Adipocyte (in vitro differentiated cells): ENCODE measurements around the gene SECTM1.

Source experiments
- DNase-seq: peaks from one replicate; pipeline ENCODE4 v3.0.0-alpha.2; 2015; ENCODE audit warnings: low read depth
- H3K27me3 ChIP-seq: replicated peaks from 2 replicates; pipeline ENCODE4 v1.7.0; 2013; ENCODE audit warnings: mild to moderate bottlenecking, low read length, moderate library complexity; ENCODE audit not compliant: control insufficient read depth, insufficient read depth
- H3K36me3 ChIP-seq: 2 replicates; pipeline ENCODE4 v1.7.0; 2013; ENCODE audit warnings: low read length, mild to moderate bottlenecking, moderate library complexity; ENCODE audit not compliant: control insufficient read depth, insufficient read depth, severe bottlenecking
- H3K4me1 ChIP-seq: 2 replicates; pipeline ENCODE4 v1.7.0; 2013; ENCODE audit warnings: mild to moderate bottlenecking, low read length, moderate library complexity; ENCODE audit not compliant: control insufficient read depth, insufficient read depth
- H3K4me3 ChIP-seq: 2 replicates; pipeline ENCODE4 v1.7.0; 2013; ENCODE audit warnings: mild to moderate bottlenecking, low read length, moderate library complexity
- H3K9ac ChIP-seq: 2 replicates; pipeline ENCODE4 v1.7.0; 2013; ENCODE audit warnings: mild to moderate bottlenecking, low read length, moderate library complexity
- H3K9me3 ChIP-seq: 2 replicates; pipeline ENCODE4 v1.7.0; 2013; ENCODE audit warnings: mild to moderate bottlenecking, low read length, moderate library complexity; ENCODE audit not compliant: control insufficient read depth

Gene SECTM1

DNA sequence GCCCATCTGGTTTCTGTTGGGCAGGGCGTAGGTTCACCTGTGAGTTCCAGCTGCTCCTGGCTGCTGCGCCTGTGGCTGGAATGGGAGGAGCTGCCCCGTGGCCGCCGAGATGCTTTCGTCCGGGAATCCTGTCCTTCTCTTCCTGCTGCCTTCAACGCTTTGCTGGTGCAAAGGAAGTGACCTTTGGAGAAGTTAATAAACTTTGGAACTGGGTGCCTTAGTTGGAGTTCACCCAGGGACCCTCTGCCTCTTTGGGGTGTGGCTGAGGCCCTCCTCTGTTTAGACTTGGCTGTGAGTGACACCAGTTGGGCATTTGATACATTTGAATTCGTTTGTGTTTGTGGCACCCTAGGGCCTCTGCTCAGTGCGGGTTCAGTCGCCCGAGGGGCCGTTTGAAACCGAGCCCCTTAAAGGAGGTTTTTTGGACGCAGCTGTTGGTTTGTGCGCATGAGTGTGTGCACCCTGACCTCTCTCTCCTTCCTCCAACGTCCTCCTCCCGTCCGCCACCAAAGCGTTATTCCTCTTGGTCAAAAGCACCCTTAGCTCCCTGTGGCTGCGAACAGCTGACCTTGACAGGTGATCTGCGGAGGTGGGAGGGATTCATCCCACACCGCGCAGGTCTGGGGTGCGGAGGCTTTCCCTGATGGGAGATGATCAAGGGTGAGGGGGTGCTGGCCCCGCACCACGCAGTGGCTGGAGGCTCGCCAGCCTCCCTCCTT is 9.0 kb upstream of the SECTM1 start:
- Histone ChIP-seq H3K27me3 (peaks cover 10% of the 10 kb centered on the region), H3K9me3 (peaks cover 13% of the 10 kb centered on the region)

DNA sequence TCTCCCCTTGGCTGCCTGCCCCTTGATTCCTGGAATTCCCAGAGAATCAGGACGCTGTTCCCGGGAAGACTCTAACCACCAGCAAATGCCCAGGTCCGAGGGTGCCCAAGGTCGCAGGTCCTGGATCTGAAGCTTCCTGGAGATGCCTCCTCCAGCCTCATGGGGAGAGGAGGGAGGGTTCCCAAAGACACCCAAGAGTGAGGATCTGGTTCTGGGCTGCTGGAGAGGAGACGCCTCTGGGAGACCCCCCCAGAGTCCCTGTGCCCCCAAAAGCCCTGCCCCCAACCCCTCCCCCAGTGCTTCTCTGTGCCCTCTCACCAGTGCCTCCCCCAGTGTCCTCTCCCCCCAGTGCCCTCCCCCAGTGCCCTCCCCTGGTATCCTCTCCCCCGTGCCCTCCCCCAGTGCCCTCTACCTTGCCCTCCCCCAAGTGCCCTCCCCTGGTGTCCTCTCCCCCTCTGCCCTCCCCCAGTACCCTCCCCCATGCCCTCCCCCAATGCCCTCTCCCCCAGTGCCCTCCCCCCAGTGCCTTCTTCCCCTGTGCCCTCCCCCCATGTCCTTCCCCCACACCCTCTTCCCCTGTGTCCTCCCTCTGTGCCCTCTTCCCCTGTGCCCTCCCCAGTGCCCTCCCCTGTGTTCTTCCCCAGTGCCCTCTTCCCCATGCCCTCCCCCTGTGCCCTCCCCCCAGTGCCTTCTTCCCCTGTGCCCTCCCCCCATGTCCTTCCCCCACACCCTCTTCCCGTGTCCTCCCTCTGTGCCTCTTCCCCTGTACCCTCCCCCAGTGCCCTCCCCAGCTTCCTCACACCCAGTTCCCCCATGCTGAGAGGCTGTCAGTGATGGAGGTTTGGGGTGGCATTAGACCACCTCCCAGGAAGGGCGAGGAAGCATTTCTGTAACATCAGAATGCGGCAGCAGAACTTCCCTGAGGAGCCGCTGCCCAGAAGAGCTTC is 6.3 kb upstream of the SECTM1 start:
- peaks cover 13% of the 10 kb centered on the region for H3K9me3 ChIP-seq

More for the DNA sequence above, 9.0 kb upstream of the SECTM1 start:
- Histone ChIP-seq H3K4me3 (no peak overlapping the region), H3K9ac (no peak overlapping the region), H3K4me1 (peaks cover 11% of the 10 kb centered on the region), H3K36me3 (no peaks in the 10 kb centered on the region)
- DNase-seq: no peak

DNA sequence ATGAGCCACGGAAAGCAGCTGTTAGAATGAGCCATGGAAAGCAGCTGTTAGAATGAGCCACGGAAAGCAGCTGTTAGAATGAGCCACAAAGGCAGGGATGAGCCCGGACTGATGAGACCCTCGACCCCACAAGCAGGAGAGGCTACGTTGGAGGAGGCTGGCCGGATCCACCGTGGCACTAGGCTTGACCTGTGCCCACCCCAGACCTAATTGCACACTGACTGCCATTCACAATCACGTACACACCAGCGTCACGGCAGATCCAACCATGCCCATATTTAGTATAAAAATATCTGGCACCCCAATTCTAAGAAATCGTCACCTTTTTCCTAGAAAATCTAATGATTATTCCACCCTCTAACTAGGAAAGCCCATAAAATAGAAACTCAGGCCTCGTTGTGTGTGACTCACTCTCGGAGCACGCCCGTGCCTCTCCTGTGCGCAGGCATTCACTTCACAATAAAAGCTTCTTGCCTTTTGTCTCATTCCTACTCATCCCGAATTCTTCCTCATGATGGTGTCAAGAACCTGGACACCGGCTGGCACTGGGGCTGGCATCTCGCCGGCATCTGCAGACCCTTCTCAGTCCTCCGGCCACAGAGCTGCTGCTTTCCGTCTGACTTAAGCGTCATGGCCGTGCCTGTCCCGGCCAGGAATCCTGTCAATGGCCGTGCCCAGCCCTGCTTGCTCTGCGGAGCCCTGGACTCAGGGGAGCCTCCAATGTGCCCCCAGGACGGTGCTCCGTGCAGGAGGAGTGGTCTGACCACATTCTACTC is 5.5 kb upstream of the SECTM1 start:
- peaks cover 10% of the 10 kb centered on the region for H3K27me3 ChIP-seq

More for the DNA sequence above, 6.3 kb upstream of the SECTM1 start:
- Histone ChIP-seq H3K9ac (peak overlapping the region; percentile 62), H3K36me3 (no peaks in the 10 kb centered on the region), H3K4me3 (peak overlapping the region; percentile 75), H3K4me1 (peaks cover 17% of the 10 kb centered on the region), H3K27me3 (peaks cover 10% of the 10 kb centered on the region)
- DNase-seq: no peak

DNA sequence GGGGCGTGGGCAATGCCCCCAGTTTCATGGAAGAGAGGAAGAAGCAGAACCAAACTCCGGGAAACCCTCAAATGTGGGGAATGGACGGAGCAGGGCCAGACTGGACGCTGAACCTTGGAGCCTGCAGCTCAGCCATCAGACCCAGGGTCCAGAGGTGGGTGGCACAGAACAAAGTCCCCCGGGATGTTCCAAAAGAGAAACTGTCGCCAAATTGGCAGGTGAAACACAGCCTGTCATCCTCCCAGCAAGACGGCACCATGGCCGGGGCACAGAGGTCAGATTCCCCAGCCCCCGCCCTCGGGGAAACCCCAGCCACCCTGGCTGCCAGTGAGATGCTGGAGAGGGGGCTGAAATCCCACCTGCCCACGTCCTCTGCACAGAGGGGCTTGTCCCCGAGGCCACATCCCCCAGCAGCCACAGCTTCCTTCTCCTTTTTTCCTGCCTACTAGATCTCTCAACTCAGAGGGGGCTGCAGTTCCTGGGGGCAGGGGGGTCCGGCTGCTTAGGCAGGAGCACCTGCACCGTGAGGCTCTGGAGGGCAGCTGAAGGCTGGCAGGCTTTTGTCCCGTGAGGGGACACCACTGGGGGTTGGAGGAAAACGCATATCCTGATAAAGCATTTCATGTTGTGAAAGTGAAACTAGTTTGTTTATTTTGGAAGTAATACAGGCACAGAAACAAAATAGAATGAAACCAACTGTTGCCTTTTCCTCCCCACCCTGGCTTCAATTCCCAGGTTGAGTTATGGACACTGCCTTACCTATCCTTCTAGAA is 1.2 kb upstream of the SECTM1 start:
- peak; percentile 70 for DNase-seq
- H3K9ac ChIP-seq: peak overlapping the region; percentile 27
- H3K27me3 ChIP-seq: no peaks in the 10 kb centered on the region
- H3K36me3 ChIP-seq: no peaks in the 10 kb centered on the region
- peaks cover 46% of the 10 kb centered on the region for H3K4me1 ChIP-seq
- H3K4me3 ChIP-seq: peak overlapping the region; percentile 77
- no peaks in the 10 kb centered on the region for H3K9me3 ChIP-seq

More for the DNA sequence above, 5.5 kb upstream of the SECTM1 start:
- Histone ChIP-seq H3K4me1 (peaks cover 26% of the 10 kb centered on the region), H3K9me3 (peaks cover 13% of the 10 kb centered on the region), H3K4me3 (peak overlapping the region; percentile 75), H3K9ac (peak overlapping the region; percentile 65), H3K36me3 (no peaks in the 10 kb centered on the region)
- DNase-seq: peak; percentile 68

DNA sequence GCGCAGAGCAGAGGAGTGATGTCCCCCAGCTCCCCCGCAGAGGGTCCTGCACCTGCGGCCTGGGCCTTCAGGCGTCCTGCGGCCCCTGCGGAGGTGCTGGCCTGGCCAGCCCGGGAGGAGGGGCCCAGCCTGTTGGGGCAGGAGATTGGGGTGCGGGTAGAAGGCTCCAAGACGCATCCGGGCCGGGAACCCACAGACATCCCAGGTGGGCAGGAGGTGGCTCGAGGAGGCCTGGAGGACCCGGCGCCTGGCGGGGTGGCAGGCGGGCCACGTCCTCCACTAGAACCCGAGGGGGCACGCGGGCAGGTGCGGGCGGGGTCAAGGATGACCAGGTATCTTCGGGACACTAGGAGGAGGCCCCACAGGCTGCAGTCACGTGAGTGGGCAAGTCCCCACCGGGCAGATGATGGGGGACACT is 647 bp upstream of the SECTM1 start:
- Histone ChIP-seq H3K9me3 (no peaks in the 10 kb centered on the region), H3K4me1 (peaks cover 42% of the 10 kb centered on the region), H3K27me3 (no peaks in the 10 kb centered on the region), H3K4me3 (peak overlapping the region; percentile 77), H3K36me3 (no peaks in the 10 kb centered on the region), H3K9ac (peak overlapping the region; percentile 27)
- no peak for DNase-seq

DNA sequence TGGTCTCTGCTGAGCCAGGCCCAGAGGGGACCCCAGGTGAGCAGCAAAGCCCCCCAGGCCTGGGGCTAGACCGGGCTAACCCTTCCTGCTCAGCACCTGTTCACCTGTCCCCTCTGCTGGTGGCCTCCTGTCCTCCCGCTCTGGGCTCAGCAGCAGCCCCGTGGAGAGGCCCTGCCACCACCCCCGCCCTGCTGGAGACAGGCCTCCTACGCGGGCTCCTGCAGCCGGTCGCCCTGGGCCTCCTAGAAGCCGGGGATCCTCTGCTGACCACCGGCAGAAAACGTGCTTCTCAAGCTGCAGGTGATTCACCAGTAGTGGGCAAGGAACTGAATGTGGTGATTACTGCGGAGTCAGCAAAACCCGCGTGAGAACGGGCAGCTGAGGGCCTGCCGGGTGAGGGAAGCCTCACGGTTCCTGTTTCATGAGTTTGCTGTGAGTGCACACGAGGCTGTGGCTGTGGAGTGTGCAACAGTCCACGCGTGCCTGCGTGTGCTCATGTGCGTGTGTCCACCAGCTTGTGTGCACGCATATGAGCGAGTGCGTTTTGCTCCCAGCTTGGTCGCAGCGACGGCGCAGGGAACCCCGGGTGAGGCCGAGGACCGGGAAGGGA is 792 bp downstream of the SECTM1 start:
- peak; percentile 65 for DNase-seq
- Histone ChIP-seq H3K4me3 (peak overlapping the region; percentile 77), H3K36me3 (no peaks in the 10 kb centered on the region), H3K9me3 (no peaks in the 10 kb centered on the region), H3K27me3 (no peaks in the 10 kb centered on the region), H3K4me1 (peaks cover 35% of the 10 kb centered on the region), H3K9ac (peak overlapping the region; percentile 65)

DNA sequence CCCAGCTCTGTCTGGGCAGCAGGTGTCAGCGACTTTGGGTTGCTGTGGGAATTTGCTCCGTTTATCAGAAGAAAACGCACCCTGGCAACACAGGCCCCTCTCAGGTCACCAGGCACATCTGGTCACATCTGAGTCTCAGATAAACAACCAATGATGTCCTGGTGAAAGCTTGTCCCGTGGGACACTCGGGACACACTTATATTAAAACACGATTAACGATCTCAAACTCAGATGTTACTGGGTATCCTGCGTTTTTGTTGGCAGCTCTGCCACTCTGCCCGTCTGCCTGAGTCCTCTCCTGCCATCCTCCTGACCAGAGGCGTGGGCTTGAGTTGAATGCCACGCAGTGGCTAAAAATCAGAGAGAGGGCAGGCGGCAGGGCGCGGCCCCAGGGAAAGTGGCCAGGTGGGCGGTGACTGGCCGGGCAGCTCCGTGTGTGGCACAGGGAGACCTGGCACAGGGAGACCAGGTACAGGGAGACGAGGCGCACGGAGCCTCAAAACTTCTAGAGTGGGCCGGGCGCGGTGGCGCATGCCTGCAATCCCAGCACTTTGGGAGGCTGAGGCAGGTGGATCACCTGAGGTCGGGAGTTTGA is 2.1 kb downstream of the SECTM1 start:
- H3K4me1 ChIP-seq: peaks cover 35% of the 10 kb centered on the region
- H3K9ac ChIP-seq: no peak overlapping the region
- no peak overlapping the region for H3K4me3 ChIP-seq
- H3K36me3 ChIP-seq: no peaks in the 10 kb centered on the region
- H3K27me3 ChIP-seq: no peaks in the 10 kb centered on the region
- no peaks in the 10 kb centered on the region for H3K9me3 ChIP-seq
- no peak for DNase-seq

DNA sequence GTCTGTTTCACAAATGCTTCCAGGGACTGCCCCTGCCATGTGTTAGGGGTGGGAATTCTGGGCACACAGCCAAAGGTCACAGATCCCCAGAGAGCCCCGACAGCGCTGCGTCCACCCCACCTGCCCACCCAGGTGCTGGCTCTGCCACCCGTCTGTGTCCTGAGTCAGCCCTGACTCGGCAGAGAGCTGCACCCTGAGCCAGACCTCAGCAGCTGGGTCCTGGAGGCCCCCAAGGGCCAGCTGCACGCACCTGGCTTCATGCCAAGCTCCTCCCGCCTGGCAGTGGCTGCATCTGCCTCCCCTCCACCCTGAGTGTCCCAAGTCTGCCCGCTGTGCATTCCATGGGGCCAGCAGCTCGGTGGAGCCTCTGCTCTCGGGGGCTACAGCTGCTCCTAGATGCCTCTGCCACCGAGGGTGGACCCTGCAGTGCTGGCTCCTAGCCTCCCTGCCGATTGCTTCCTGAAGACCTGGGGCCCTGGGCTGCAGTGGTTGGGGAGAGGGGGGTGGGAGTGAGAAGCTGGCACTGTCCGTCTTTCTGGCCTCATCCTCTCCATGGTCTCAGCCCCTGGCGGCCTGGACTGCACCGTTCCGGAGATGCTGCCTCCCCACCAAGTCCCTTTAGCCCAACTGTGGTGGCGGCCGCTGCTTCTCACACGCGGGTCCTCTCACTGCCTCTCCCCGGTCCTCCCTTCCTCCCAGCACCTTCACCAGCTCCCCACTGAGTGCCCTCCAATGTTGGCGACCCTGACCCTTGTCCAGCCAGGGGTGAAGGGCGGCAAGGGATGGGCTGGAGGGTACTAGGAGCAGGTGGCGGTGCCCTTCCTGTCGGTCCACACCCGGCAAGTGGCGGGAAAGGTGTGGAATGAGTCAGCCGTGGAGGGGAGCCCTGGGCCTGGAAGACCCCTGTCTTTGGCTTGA is 3.0 kb downstream of the SECTM1 start:
- H3K27me3 ChIP-seq: no peaks in the 10 kb centered on the region

DNA sequence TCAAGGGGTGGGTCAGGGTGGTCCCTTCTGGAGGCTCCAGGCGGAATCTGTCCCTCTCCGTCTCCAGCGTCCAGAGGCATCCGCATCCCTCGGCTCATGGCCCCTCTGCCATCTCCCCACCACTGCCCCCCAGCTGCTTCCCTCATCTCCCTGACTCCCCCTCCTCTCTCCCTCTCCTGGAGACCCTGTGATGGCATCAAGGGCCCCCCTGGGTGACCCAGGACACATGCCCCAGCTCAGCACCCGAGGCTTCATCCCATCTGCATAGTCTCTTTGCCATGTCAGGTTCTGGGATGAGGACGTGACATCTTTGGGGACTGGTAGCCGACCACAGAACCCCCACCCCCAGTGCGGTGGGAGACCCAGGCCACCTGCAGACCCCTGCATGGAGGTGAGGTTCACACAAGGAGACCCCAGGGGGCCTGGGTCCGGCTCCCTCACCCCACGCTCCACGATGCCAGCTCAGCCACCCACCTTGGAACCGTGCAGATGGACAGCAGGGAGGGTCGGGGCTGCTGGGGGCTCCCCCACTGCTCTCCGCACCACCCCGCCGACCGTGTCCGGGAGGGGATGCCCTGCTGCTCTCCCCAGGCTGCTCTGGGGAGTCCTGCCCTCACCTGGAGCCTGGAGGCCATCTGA is 3.8 kb downstream of the SECTM1 start:
- H3K36me3 ChIP-seq: no peaks in the 10 kb centered on the region
- no peaks in the 10 kb centered on the region for H3K9me3 ChIP-seq
- H3K27me3 ChIP-seq: no peaks in the 10 kb centered on the region
- no peak overlapping the region for H3K4me3 ChIP-seq
- peaks cover 28% of the 10 kb centered on the region for H3K4me1 ChIP-seq
- H3K9ac ChIP-seq: no peak overlapping the region
- no peak for DNase-seq

More for the DNA sequence above, 3.0 kb downstream of the SECTM1 start:
- Histone ChIP-seq H3K4me3 (no peak overlapping the region), H3K4me1 (peaks cover 35% of the 10 kb centered on the region), H3K9ac (peak overlapping the region; percentile 39), H3K36me3 (no peaks in the 10 kb centered on the region), H3K9me3 (no peaks in the 10 kb centered on the region)
- peak; percentile 68 for DNase-seq
